Activated CD8-positive, alpha-beta T cell treated with anti-CD3 and anti-CD28 coated beads for 36 hours (primary cell): ENCODE measurements around the gene THEM4. TPM values are rescaled to one million over a fixed set of nuclear protein-coding genes. Genes with fewer than 3 reads are reported as not detected.
A peak's percentile ranks its signal among the peaks of the same experiment; 100 is the strongest.

ENCODE experiments used
- ATAC-seq: fragments of 200-7000 bp; cut with Tn5 transposase; one replicate; pipeline ENCODE4 v1.10.0; 2021; ENCODE audit warnings: mild to moderate bottlenecking, moderate library complexity
- CTCF ChIA-PET: fragments of 350-600 bp; sonication (Branson Sonifier 250); formaldehyde crosslinking; loops from one replicate; lab custom pipeline; 2021; ENCODE audit warnings: antibody characterized with exemption; lab: Charles Lee
- POLR2A ChIA-PET: fragments of 350-600 bp; sonication (Branson Sonifier 250); formaldehyde crosslinking; loops from one replicate; lab custom pipeline; 2021; ENCODE audit warnings: antibody characterized with exemption; lab: Charles Lee
- DNase-seq: peaks from one replicate; pipeline ENCODE4 v3.0.0-alpha.2; 2020
- H3K27ac Mint-ChIP-seq: one replicate; pipeline ENCODE4 v1.8.0; 2021; ENCODE audit warnings: mild to moderate bottlenecking, mixed read lengths
- H3K27me3 Mint-ChIP-seq: one replicate; pipeline ENCODE4 v1.8.0; 2021; ENCODE audit warnings: mixed read lengths
- H3K36me3 Mint-ChIP-seq: one replicate; pipeline ENCODE4 v1.8.0; 2021; ENCODE audit warnings: low read depth, mixed read lengths
- H3K4me1 Mint-ChIP-seq: one replicate; pipeline ENCODE4 v1.8.0; 2021; ENCODE audit warnings: low read depth, mixed read lengths
- H3K4me3 Mint-ChIP-seq: one replicate; pipeline ENCODE4 v1.8.0; 2021; ENCODE audit warnings: mild to moderate bottlenecking, moderate library complexity, mixed read lengths
- H3K9me3 Mint-ChIP-seq: one replicate; pipeline ENCODE4 v1.8.0; 2021; ENCODE audit warnings: mixed read lengths
- intact Hi-C: fragments of 100-400 bp; cut with micrococcal nuclease; formaldehyde crosslinking; loops from one replicate; pipeline ENCODE4 v1.10.0; 2022
- total RNA-seq, 2 experiments: library from RNA; stranded (reverse); gene quantifications; one replicate each; pipeline ENCODE4 v1.2.3, GENCODE V29; 2021
- TF ChIP-seq, protein P1 (sequence below): fragments of 200-600 bp; IDR thresholded peaks from one replicate; pipeline ENCODE4 v1.8.0; 2022; ENCODE audit warnings: antibody characterized with exemption, mild to moderate bottlenecking

The THEM4 gene
- total RNA-seq, 2 experiments from 2014 or later: 19.9 to 22.0 TPM

DNA sequence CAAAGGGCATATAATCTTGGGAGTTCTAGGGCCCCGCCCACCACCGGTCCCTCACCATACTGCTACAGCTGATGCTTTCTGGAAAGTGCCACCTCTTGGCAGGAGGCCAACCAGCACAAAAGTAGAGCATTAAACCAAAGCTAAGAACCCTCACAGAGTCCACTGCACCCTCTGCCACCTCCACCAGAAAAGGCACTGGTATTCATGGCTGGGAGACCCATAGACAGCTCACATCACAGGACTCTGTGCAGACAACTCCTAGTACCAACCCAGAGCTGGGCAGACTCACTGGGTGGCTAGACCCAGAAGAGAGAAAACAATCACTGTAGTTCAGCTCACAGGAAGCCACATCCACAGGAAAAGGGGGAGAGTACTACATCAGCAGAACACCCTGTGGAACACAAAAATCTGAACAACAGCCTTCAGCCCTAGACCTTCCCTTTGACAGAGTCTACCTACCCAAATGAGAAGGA is 10.8 kb downstream of the THEM4 start:
- Mint-ChIP-seq H3K9me3 (peaks cover 22% of the 10 kb centered on the region), H3K27ac (peak overlapping the region; percentile 88), H3K4me3 (peak overlapping the region; percentile 22), H3K36me3 (peaks cover 65% of the 10 kb centered on the region), H3K4me1 (peaks cover 55% of the 10 kb centered on the region), H3K27me3 (no peaks in the 10 kb centered on the region)
- DNase-seq (peak; percentile 44), ATAC-seq (peak; percentile 66)
- TF ChIP-seq, protein P1, sequence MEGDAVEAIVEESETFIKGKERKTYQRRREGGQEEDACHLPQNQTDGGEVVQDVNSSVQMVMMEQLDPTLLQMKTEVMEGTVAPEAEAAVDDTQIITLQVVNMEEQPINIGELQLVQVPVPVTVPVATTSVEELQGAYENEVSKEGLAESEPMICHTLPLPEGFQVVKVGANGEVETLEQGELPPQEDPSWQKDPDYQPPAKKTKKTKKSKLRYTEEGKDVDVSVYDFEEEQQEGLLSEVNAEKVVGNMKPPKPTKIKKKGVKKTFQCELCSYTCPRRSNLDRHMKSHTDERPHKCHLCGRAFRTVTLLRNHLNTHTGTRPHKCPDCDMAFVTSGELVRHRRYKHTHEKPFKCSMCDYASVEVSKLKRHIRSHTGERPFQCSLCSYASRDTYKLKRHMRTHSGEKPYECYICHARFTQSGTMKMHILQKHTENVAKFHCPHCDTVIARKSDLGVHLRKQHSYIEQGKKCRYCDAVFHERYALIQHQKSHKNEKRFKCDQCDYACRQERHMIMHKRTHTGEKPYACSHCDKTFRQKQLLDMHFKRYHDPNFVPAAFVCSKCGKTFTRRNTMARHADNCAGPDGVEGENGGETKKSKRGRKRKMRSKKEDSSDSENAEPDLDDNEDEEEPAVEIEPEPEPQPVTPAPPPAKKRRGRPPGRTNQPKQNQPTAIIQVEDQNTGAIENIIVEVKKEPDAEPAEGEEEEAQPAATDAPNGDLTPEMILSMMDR: no peak
- intact Hi-C loops: no loop called here
- ChIA-PET CTCF (interaction anchor here (0.7 to 4.2 kb wide), 8 partner anchors 8 to 103 kb away, joined by 3 to 27 read pairs (median 4); partner anchors contain the start of gene THEM4), POLR2A (interaction anchor here (1.7 to 4.5 kb wide), 2 partner anchors 9 to 13 kb away, joined by 5 to 33 read pairs; partner anchors contain the start of gene THEM4)

DNA sequence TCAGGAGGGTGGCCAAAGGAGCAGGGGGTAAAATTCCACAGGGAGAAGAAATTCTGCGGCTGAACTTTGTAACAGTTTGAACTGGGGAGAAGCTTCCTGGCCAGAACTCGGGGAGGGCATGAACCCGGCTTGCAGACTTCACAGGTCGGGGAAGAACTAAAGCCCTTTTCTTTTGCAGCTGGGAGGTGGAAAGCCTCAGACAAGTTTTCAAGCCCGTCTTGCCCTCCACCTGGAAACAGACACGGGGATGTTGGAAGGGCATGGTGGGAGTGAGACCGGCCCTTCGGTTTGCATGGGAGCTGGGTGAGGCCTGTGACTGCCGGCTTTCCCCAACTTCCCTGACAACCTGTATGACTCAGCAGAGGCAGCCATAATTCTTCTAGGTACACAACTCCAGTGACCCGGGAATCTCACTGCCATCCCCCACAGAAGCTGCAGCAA is 11.3 kb downstream of the THEM4 start:
- H3K4me1 Mint-ChIP-seq: peaks cover 52% of the 10 kb centered on the region

DNA sequence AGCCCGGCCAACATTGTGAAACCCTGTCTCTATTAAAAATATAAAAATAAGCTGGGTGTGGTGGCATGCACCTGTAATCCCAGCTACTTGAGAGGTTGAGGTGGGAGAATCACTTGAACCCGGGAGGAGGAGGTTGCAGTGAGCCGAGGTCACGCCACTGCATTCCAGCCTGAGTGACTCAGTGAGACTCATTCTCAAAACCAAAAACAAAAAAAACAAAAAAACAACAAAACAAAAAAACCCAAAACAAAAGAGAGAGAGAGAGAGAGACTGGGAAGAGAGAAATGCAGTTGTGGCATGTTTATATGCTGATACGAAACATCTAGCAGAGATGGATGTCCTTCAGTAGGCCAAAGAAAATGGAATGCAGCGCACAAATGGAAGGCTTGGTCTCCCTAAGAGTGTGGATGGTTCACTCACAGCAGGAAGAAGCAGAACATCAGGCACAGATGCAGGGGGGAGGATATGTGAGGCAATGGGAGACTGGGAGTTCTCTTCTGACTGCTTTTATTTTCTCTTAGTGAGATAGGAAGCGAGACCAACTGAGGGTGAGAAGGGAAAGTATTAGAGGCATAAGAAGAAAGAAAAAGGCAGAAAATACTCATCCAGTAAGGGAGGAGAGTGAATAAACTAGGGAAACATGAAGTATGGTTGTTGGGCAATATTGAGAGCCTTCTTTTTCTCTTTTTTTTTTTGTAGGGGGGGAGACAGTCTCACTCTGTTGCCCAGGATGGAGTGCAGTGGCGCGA is 16.0 kb downstream of the THEM4 start:
- ChIA-PET CTCF (interaction anchor here (1.3 kb wide), 1 partner anchor 300 kb away, joined by 3 read pairs; no protein-coding TSS in a partner anchor), POLR2A (interaction anchor here (0.8 kb wide), 1 partner anchor 27 kb away, joined by 3 read pairs; no protein-coding TSS in a partner anchor)
- Mint-ChIP-seq H3K4me3 (no peak overlapping the region), H3K36me3 (peaks cover 53% of the 10 kb centered on the region), H3K27me3 (no peaks in the 10 kb centered on the region), H3K27ac (peak overlapping the region; percentile 36), H3K9me3 (no peaks in the 10 kb centered on the region), H3K4me1 (peaks cover 38% of the 10 kb centered on the region)
- ATAC-seq (no peak), DNase-seq (no peak)
- TF ChIP-seq, protein P1: no peak
- intact Hi-C loops: no loop called here

More for the DNA sequence above, 11.3 kb downstream of the THEM4 start:
- TF ChIP-seq, protein P1: no peak
- H3K9me3 Mint-ChIP-seq: peaks cover 20% of the 10 kb centered on the region
- H3K4me3 Mint-ChIP-seq: peak overlapping the region; percentile 22
- peak overlapping the region; percentile 88 for H3K27ac Mint-ChIP-seq
- CTCF ChIA-PET: interaction anchor here (0.7 to 4.2 kb wide), 8 partner anchors 7 to 103 kb away, joined by 3 to 27 read pairs (median 3); partner anchors contain the start of gene THEM4
- H3K36me3 Mint-ChIP-seq: peaks cover 67% of the 10 kb centered on the region
- intact Hi-C loops: no loop called here
- ATAC-seq: no peak
- DNase-seq: no peak
- POLR2A ChIA-PET: interaction anchor here (1.7 to 4.5 kb wide), 2 partner anchors 10 to 13 kb away, joined by 5 to 33 read pairs; partner anchors contain the start of gene THEM4
- H3K27me3 Mint-ChIP-seq: no peaks in the 10 kb centered on the region

- Mint-ChIP-seq H3K9me3 (no peaks in the 10 kb centered on the region), H3K27me3 (no peaks in the 10 kb centered on the region), H3K4me1 (peaks cover 26% of the 10 kb centered on the region), H3K27ac (peak overlapping the region; percentile 6), H3K4me3 (no peak overlapping the region), H3K36me3 (peaks cover 52% of the 10 kb centered on the region)
- POLR2A ChIA-PET: interaction anchor here (0.9 kb wide), 1 partner anchor 17 kb away, joined by 3 read pairs; the partner anchor contains the start of gene THEM4
- CTCF ChIA-PET: interaction anchor here (1.1 to 1.3 kb wide), 2 partner anchors 109 to 299 kb away, joined by 3 read pairs; no protein-coding TSS in a partner anchor
- intact Hi-C loops: no loop called here
- DNase-seq: no peak
- TF ChIP-seq, protein P1: no peak
- no peak for ATAC-seq
Observed at GRCh38 chr1:151892190-151892589, 17.1 kb downstream of the THEM4 start.
